HEK293 (cell line): ENCODE data around the gene SMIM12.
"Not testable (repeated sequence)": the region's sequence is repeated elsewhere in the genome, so short reads cannot be mapped to it uniquely, and the experiment has no call there.

ENCODE experiments used
- CTCF ChIA-PET: fragments of 350-600 bp; formaldehyde crosslinking; extraction: SDS; loops from one replicate; lab custom pipeline; 2021; ENCODE audit warnings: antibody characterized with exemption; lab: Yijun Ruan, JAX
- POLR2A ChIA-PET: fragments of 300-600 bp; formaldehyde crosslinking; extraction: SDS; loops from one replicate; lab custom pipeline; 2020; ENCODE audit warnings: antibody characterized with exemption, inconsistent platforms; lab: Yijun Ruan, JAX
- H3K27ac ChIP-seq: fragments of 200-500 bp; sonication (Bioruptor generic); 2 replicates; pipeline ENCODE4 v1.5.1; 2014; ENCODE audit warnings: low read depth, low read length, control low read depth, inconsistent platforms; ENCODE audit errors: extremely low read depth
- H3K36me3 ChIP-seq, 2 experiments: fragments of 200-500 bp in 1 of 2; sonication (Bioruptor generic) in 1 of 2; 1 replicate in 1 of 2; 2 replicates in 1 of 2; pipeline ENCODE4 v1.5.1; 2014 to 2017; ENCODE audit warnings: inconsistent platforms in 2 of 2, low read length in 2 of 2; ENCODE audit not compliant: control insufficient read depth in 2 of 2, insufficient read depth in 1 of 2
- H3K4me1 ChIP-seq: fragments of 200-500 bp; sonication (Bioruptor generic); 2 replicates; pipeline ENCODE4 v1.5.1; 2014; ENCODE audit warnings: mild to moderate bottlenecking, low read length, inconsistent platforms; ENCODE audit not compliant: control insufficient read depth, insufficient read depth
- H3K4me3 ChIP-seq: 2 replicates; pipeline ENCODE4 v1.5.1; 2011; ENCODE audit warnings: low read depth, mild to moderate bottlenecking, control low read depth, low read length, moderate library complexity
- H3K9me3 ChIP-seq: fragments of 200-500 bp; sonication (Bioruptor generic); 2 replicates; pipeline ENCODE4 v1.5.1; 2014; ENCODE audit warnings: low read depth, low read length, inconsistent platforms; ENCODE audit not compliant: control insufficient read depth, insufficient read depth
- GLI2 ChIP-seq: fragments of 450-650 bp; formaldehyde crosslinking; IDR thresholded peaks from 2 replicates; pipeline ENCODE4; 2017; ENCODE audit warnings: missing biosample characterization, missing genetic modification characterization, low read depth, borderline replicate concordance
- GLI4 ChIP-seq: fragments of 450-650 bp; formaldehyde crosslinking; IDR thresholded peaks from 2 replicates; pipeline ENCODE4 v1.5.1; 2016; ENCODE audit warnings: missing biosample characterization, missing genetic modification characterization
- OVOL3 ChIP-seq: fragments of 450-650 bp; formaldehyde crosslinking; IDR thresholded peaks from 2 replicates; pipeline ENCODE4 v1.5.1; 2016; ENCODE audit warnings: missing biosample characterization, missing genetic modification characterization
- PRDM10 ChIP-seq: fragments of 450-650 bp; formaldehyde crosslinking; IDR thresholded peaks from 2 replicates; pipeline ENCODE4 v1.5.1; 2016; ENCODE audit warnings: missing biosample characterization, missing genetic modification characterization
- SCRT2 ChIP-seq: fragments of 450-650 bp; formaldehyde crosslinking; IDR thresholded peaks from 2 replicates; pipeline ENCODE4 v1.5.1; 2016; ENCODE audit warnings: missing biosample characterization, missing genetic modification characterization
- ZBTB17 ChIP-seq: fragments of 450-650 bp; formaldehyde crosslinking; IDR thresholded peaks from 2 replicates; pipeline ENCODE4 v1.5.1; 2016; ENCODE audit warnings: missing biosample characterization, missing genetic modification characterization
- ZNF146 ChIP-seq: fragments of 450-650 bp; formaldehyde crosslinking; IDR thresholded peaks from 2 replicates; pipeline ENCODE4 v1.5.1; 2016; ENCODE audit warnings: missing biosample characterization, missing genetic modification characterization
- ZNF157 ChIP-seq: fragments of 450-650 bp; formaldehyde crosslinking; IDR thresholded peaks from 2 replicates; pipeline ENCODE4 v1.5.1; 2016; ENCODE audit warnings: missing biosample characterization, missing genetic modification characterization
- ZNF18 ChIP-seq: fragments of 450-650 bp; formaldehyde crosslinking; IDR thresholded peaks from 2 replicates; pipeline ENCODE4 v1.5.1; 2016; ENCODE audit warnings: missing biosample characterization, missing genetic modification characterization
- ZNF19 ChIP-seq: fragments of 450-650 bp; formaldehyde crosslinking; IDR thresholded peaks from 2 replicates; pipeline ENCODE4; 2016; ENCODE audit warnings: missing biosample characterization, missing genetic modification characterization, low read depth
- ZNF23 ChIP-seq: fragments of 450-650 bp; formaldehyde crosslinking; IDR thresholded peaks from 2 replicates; pipeline ENCODE4 v1.5.1; 2016; ENCODE audit warnings: missing biosample characterization, missing genetic modification characterization, borderline replicate concordance
- ZNF280D ChIP-seq: fragments of 450-650 bp; formaldehyde crosslinking; IDR thresholded peaks from 2 replicates; pipeline ENCODE4 v1.5.1; 2016; ENCODE audit warnings: missing biosample characterization, missing genetic modification characterization
- ZNF324 ChIP-seq: fragments of 450-650 bp; formaldehyde crosslinking; IDR thresholded peaks from 2 replicates; pipeline ENCODE4 v1.5.1; 2016; ENCODE audit warnings: missing biosample characterization, missing genetic modification characterization
- ZNF354C ChIP-seq: fragments of 450-650 bp; formaldehyde crosslinking; IDR thresholded peaks from 2 replicates; pipeline ENCODE4 v1.5.1; 2016; ENCODE audit warnings: missing biosample characterization, missing genetic modification characterization, low read depth, borderline replicate concordance
- ZNF423 ChIP-seq: fragments of 450-650 bp; formaldehyde crosslinking; IDR thresholded peaks from 2 replicates; pipeline ENCODE4 v1.5.1; 2016; ENCODE audit warnings: missing biosample characterization, missing genetic modification characterization
- ZNF600 ChIP-seq: fragments of 450-650 bp; formaldehyde crosslinking; IDR thresholded peaks from 2 replicates; pipeline ENCODE4 v1.5.1; 2016; ENCODE audit warnings: missing biosample characterization, missing genetic modification characterization
- ZNF704 ChIP-seq: fragments of 450-650 bp; formaldehyde crosslinking; IDR thresholded peaks from 2 replicates; pipeline ENCODE4 v1.5.1; 2016; ENCODE audit warnings: missing biosample characterization, missing genetic modification characterization
- ZNF76 ChIP-seq: fragments of 450-650 bp; formaldehyde crosslinking; IDR thresholded peaks from 2 replicates; pipeline ENCODE4; 2016; ENCODE audit warnings: low read depth, missing biosample characterization, missing genetic modification characterization, borderline replicate concordance
- ZNF768 ChIP-seq: fragments of 450-650 bp; formaldehyde crosslinking; IDR thresholded peaks from 2 replicates; pipeline ENCODE4 v1.5.1; 2018; ENCODE audit warnings: missing biosample characterization, mild to moderate bottlenecking, missing genetic modification characterization
- ZNF837 ChIP-seq: fragments of 450-650 bp; formaldehyde crosslinking; IDR thresholded peaks from 2 replicates; pipeline ENCODE4 v1.5.1; 2016; ENCODE audit warnings: missing biosample characterization, missing genetic modification characterization

Gene SMIM12

GRCh38 chr1:34810781-34811180, 48.8 kb downstream of the SMIM12 start:
- H3K4me3 ChIP-seq, H3K27ac ChIP-seq, H3K9me3 ChIP-seq, CTCF ChIA-PET, H3K36me3 ChIP-seq, POLR2A ChIA-PET: not testable (repeated sequence)
- peak; percentile 66 for TF ChIP-seq ZNF146 (tag by site-specific recombination)
- TF ChIP-seq ZNF280D, result 0 out of 2 replicates have a peak, but pooled peaks have one; percentile 47
- TF ChIP-seq, all 188 proteins: peak for 2; not testable (repeated sequence) for 186
- H3K4me1 ChIP-seq, result not testable (repeated sequence)

GRCh38 chr1:34808051-34808810, 51.3 kb downstream of the SMIM12 start:
- TF ChIP-seq ZNF76 (tag by site-specific recombination) (no peak), OVOL3 (tag by site-specific recombination) (no peak), ZNF324 (tag by site-specific recombination) (no peak), ZNF704 (tag by site-specific recombination) (no peak), GLI2 (tag by site-specific recombination) (no peak), ZNF768 (tag by site-specific recombination) (no peak), GLI4 (tag by site-specific recombination) (no peak), ZNF23 (tag by site-specific recombination) (no peak), ZNF18 (no peak), ZBTB17 (tag by site-specific recombination) (no peak), ZNF600 (tag by site-specific recombination) (no peak), ZNF157 (tag by site-specific recombination) (no peak), ZNF837 (no peak), ZNF423 (tag by site-specific recombination) (no peak), SCRT2 (no peak), ZNF280D (no peak), PRDM10 (tag by site-specific recombination) (no peak), ZNF354C (tag by site-specific recombination) (no peak), ZNF19 (tag by site-specific recombination) (no peak)
- H3K4me1 ChIP-seq, result no peaks in the 10 kb centered on the region
- H3K36me3 ChIP-seq, result no peaks in the 10 kb centered on the region
- H3K9me3 ChIP-seq, result no peaks in the 10 kb centered on the region
- CTCF ChIA-PET, result interaction anchor here (0.5 to 0.8 kb wide), 2 partner anchors 8 to 825 kb away, joined by 3 to 4 read pairs; no protein-coding TSS in a partner anchor
- H3K27ac ChIP-seq, result no peak overlapping the region
- no peak overlapping the region for H3K4me3 ChIP-seq
- POLR2A ChIA-PET, result no interaction called here
